Stimulated activated CD4-positive, alpha-beta T cell treated with anti-CD3 and anti-CD28 coated beads, Interleukin-15, amount 100 ng/mL, for 1 hour (primary cell): Measurements from ENCODE around the gene GAN.

ENCODE experiments used
- DNase-seq, 2 donors: peaks; one replicate each; pipeline ENCODE4 v3.0.0-alpha.2; 2020; ENCODE audit warnings: low read depth in 1 of 2, low spot score in 1 of 2

Gene GAN

GRCh38 chr16:81314603-81315270 lies at the start of gene GAN:
Gene GAN, plus strand, starts transcription at chr16:81314962. Its CDS starts 152 bp downstream, at chr16:81315114.
- peak; percentile 85 to 91 for DNase-seq

DNA sequence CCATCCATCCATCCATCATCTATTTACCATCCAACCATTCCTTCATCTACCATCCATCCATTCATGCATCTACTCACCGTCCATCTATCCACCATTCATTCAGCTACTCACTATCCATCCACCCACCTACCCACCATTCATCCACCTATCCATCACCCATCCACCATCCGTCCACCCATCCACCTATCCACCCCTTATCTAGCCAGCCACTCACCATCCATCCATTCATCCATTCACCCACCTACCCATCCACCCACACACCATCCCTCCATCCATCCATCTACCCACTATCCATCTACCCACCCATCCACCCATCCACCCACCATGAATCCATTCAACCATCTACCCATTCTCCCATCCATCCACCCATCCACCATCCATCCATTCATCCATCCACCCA lies 49.7 kb upstream of the GAN start:
- no peak for DNase-seq

GRCh38 chr16:81265658-81266451 lies 48.9 kb upstream of the GAN start:
- no peak for DNase-seq

- no peak for DNase-seq
These were observed 48.1 kb upstream of the GAN start for GRCh38 chr16:81266680-81267095.

DNA sequence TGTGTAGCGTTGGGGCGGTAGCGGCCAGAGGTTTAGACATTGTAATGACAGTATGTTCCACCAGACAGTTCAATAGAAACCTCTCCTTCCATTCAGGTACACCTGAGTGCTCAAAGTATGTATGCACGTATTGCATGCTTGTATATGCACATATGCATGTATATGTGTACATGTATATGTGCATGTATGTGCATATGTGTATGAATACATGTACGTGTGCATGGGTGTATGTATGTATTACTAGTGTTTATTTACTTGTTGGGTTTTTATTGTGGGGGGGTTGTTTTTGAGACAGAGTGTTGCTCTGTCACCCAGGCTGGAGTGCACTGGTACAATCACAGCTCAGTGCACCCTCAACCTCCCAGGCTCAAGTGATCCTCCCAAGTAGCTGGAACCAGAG lies 46.3 kb upstream of the GAN start:
- no peak for DNase-seq

DNA sequence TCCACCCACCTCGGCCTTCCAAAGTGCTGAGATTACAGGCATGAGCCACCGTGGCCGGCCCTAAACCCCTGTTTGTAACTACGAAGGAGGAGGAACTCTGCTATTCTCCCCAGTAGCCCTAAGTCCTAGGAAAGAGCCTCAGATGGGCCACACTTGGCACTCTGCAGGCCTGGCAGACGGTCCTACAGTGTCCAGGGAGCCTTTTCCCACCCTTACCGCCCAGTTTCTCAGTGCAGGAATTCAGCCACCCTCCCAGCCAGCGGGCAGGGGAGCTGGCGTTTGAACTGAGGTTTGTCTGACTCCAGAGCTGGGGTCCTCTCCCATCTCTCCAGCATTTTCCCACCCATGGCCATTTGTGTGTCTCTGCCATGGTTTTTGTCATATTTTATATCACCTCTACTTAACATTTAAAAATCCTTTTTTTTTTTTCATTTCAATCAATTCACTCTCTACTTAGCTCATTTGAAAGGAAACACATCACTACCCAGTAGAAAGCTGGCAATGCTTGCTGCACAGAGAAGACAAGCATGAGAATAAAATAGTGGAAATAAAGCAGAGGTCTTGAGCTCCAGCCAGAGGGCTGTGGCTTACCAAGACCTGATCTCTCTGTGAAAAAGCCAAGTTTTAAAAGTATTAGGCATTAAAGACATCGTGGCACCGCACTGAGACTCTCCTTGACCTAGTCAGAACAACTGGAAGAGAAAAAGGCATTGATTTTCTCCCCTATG lies 41.4 kb upstream of the GAN start:
- no peak for DNase-seq

- no peak for DNase-seq
These were observed 39.7 kb upstream of the GAN start for GRCh38 chr16:81275064-81275532.

DNA sequence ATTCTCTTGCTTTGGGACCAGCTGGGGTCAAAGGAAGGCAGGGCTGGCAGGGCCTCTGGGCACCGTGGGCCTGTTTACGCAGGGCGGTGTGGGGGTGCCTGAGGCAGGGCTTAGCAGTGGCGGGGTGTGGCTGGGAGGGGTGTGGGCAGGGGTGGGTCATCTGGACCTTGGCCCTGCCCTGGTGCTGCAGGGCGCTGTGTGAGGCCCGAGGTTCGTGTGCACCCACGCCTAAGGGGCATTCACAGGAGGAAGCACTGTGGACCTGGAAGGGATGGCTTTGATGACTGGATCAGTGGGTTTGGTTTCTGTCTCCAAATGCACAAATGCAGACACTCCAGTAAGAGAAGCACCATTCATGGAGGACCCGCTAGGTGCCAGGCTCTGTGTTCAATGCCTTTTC lies 39.0 kb upstream of the GAN start:
- no peak for DNase-seq

GRCh38 chr16:81276323-81276722 lies 38.4 kb upstream of the GAN start:
- no peak for DNase-seq

DNA sequence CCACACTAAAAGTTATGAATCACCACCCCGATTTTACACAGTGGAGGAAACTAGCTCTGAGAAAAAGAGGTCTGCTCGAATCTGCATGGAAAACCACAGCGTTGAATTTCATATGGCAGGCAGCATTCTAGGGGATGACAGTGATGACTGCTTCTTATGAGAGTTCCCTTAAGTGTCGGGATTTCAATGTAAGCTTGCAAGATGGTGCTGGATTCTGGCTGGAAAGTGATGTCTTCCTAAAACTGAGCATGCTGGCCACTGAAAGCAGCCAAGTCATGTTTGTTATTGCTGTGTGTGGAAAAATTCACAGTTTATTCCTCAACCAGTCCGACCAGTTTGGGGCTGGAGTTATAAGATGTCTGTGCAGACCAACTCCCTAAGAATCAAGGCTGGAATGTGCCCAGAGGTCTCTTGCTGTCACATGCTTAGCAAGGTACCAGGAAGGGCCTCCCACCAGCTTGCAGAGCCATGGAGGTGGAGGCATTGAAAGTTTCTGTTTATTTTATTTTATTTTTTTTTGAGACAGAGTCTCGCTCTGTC lies 37.2 kb upstream of the GAN start:
- no peak for DNase-seq

GRCh38 chr16:81278526-81278925 lies 36.2 kb upstream of the GAN start:
- DNase-seq, result no peak

- no peak for DNase-seq
These were observed 35.4 kb upstream of the GAN start for GRCh38 chr16:81279392-81279791.

DNA sequence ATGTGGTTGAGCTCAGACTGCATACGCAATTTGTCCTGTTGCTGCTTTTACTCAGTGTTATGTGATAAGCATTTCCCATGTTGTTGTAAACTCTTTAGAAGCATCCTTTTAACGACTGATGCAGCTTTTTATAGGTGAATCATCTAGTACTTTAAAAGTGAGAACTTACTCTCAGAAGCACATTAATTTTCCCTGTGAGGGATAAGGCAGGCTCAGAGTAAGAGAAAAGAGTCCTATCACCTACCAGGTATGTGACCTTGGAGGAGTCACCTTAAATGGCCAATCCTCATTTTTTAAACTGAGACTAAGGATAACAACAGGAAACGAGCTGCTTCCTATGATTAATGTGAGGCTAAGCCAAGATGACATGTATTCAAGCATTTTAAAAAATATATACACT lies 34.4 kb upstream of the GAN start:
- DNase-seq, result no peak

DNA sequence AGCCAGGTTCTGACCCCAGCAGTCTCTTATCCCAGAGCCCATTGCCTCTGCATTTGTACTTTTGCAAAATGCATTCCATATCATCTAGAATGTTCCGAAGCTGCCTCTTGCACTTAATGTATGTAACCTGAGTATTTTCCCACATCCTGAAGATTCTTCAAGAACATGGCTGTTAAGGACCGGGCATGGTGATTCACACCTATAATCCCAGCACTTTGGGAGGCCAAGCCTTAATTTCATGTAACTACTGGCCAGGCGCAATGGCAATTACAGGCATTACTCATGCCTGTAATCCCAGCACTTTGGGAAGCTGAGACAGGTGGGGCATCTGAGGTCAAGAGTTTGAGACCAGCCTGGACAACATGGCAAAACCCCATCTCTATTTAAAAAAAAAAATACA lies 31.7 kb upstream of the GAN start:
- no peak for DNase-seq

GRCh38 chr16:81284995-81285600 lies 29.7 kb upstream of the GAN start:
- no peak for DNase-seq

DNA sequence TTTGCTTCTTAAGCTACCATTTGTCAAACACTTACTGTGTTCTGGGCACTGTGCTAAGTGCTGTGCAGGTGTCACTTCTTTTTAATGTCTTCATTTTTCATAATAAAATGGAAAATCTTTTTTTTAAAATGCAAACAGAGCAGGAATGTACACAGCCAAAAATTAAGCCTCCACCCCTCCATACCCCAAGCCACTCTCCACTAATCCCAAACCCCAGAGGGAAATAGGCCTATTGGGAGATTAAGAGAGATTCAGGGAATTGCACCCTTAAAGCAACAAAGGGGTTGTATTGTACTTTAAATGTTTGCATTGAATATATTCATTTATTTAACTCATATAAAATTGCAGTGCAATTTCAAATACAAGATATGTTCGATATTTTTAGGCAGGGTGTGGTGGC lies 28.6 kb upstream of the GAN start:
- DNase-seq, result no peak

- DNase-seq, result no peak
These were observed 23.6 kb upstream of the GAN start for GRCh38 chr16:81291117-81291516.

DNA sequence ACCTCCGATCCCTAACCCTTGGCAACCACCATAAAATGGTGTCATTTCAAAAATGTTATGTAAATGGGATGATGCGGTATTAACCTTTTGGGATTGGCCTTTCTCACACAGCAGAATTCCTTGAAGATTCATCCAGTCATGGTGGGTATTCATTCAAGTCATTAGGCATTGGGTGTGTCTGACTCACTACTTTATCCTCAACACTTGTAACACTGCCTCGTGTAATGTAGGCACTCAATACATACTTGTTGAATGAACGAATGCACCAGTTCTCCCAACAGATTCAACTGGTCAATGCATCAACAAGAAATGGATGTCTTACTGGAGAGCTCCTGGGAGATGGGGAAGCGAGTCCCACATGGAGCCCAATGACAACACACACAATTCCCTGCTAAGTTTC lies 21.8 kb upstream of the GAN start:
- no peak for DNase-seq

- DNase-seq, result no peak
These were observed 20.6 kb upstream of the GAN start for GRCh38 chr16:81293909-81294802.

DNA sequence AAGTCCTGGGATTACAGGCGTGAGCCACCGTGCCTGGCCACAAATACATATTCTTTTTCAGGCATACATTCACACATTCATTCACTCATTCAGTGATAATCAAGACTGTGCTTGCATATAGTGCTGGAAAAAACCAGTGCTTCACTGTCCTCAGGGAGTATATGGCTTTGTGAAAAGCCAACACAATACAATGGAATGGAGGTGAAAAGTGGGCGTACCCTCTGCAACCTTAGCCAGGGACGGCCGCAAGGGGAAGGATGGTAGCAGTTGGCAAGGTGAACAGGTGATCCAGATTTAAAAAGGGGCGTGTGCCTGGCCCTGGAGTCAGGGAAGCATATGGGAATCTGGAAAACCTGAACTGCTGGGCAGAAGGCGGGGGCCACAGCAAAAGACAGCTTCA lies 18.1 kb upstream of the GAN start:
- no peak for DNase-seq
